Fibroblast of lung (primary cell): ENCODE data around the gene SPACA7.

ENCODE experiments used
- CTCF ChIP-seq, 2 donors: IDR thresholded peaks in 1 of 2; conservative IDR thresholded peaks in 1 of 2; 1 replicate in 1 of 2; 2 replicates in 1 of 2; pipeline ENCODE4 v1.5.1; 2011 to 2012; ENCODE audit warnings: low read length in 2 of 2, control low read depth in 1 of 2, inconsistent platforms in 1 of 2, low read depth in 1 of 2, mild to moderate bottlenecking in 1 of 2
- EZH2 ChIP-seq: IDR thresholded peaks from 2 replicates; pipeline ENCODE4 v1.5.1; 2012; ENCODE audit warnings: low read length, control low read depth, mild to moderate bottlenecking; ENCODE audit errors: missing control alignments

DNA sequence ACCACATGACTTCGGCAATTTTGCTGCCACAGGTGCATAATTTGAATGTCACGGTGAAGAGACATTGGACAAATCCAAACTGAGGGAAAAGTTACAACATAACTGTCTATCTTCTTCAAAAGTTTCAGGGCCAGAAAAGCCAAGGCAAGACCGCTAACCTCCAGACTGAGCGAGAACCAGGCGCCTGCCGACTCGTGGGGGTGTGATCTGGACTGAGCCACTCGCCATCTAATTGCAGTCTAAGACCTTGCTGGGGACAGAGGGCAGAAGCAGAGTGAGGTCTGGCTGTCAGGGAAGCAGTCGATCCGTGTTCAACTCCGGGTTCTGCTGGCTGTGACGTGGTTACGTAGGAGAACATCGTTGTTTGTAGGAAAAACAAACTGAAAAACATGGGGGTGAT, 88.6 kb downstream of the SPACA7 start:
- no peak for TF ChIP-seq CTCF (conservative IDR thresholded peaks at IDR 0.05 in 1 of 2, IDR thresholded peaks at IDR 0.05 in 1 of 2; ENCODE audit: low read depth in 1 of 2, low read length in 2 of 2)
- no peak for TF ChIP-seq EZH2
